Ovary (tissue), 3 donors: Measurements from ENCODE around the gene SYNDIG1.

Experiments used
- EP300 ChIP-seq: sonication (generic); formaldehyde crosslinking; IDR thresholded peaks from one replicate; pipeline ENCODE4 v1.6.1; 2017; ENCODE audit warnings: antibody characterized with exemption
- POLR2A ChIP-seq: fragments of 450-650 bp; IDR thresholded peaks from one replicate; pipeline ENCODE4 v1.6.1; 2017; ENCODE audit warnings: antibody characterized with exemption, mild to moderate bottlenecking, moderate library complexity
- TF ChIP-seq, protein P1 (sequence below), 3 donors: fragments of 450-650 bp in 2 of 3; fragments of 200-600 bp in 1 of 3; IDR thresholded peaks; one replicate each; pipeline versions ENCODE4 v1.5.1 to v1.8.0; 2016 to 2022; ENCODE audit warnings: antibody characterized with exemption in 3 of 3, mild to moderate bottlenecking in 1 of 3
- donor health status: DM: no; HTN: no; CAD: no.

GRCh38 chr20:24450177-24450576 lies 19.3 kb upstream of the SYNDIG1 start:
- TF ChIP-seq, protein P1, sequence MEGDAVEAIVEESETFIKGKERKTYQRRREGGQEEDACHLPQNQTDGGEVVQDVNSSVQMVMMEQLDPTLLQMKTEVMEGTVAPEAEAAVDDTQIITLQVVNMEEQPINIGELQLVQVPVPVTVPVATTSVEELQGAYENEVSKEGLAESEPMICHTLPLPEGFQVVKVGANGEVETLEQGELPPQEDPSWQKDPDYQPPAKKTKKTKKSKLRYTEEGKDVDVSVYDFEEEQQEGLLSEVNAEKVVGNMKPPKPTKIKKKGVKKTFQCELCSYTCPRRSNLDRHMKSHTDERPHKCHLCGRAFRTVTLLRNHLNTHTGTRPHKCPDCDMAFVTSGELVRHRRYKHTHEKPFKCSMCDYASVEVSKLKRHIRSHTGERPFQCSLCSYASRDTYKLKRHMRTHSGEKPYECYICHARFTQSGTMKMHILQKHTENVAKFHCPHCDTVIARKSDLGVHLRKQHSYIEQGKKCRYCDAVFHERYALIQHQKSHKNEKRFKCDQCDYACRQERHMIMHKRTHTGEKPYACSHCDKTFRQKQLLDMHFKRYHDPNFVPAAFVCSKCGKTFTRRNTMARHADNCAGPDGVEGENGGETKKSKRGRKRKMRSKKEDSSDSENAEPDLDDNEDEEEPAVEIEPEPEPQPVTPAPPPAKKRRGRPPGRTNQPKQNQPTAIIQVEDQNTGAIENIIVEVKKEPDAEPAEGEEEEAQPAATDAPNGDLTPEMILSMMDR (IDR thresholded peaks at IDR 0.05), result no peak
- TF ChIP-seq POLR2A (no peak), EP300 (no peak)
